K562 treated with DMSO at 1 percent for 12 hours (cell line): Measurements from ENCODE around the gene CRYAA. TPM values are rescaled to one million over a fixed set of nuclear protein-coding genes. Genes with fewer than 3 reads are reported as not detected.

ENCODE experiments used
- total RNA-seq: library from RNA; unstranded; fragments of 300-600 nt; gene quantifications from 2 replicates; pipeline ENCODE4 v1.2.3, GENCODE V29; 2022; ENCODE audit not compliant: insufficient read depth

CRYAA gene
- not detected in 2 replicates for total RNA-seq

DNA sequence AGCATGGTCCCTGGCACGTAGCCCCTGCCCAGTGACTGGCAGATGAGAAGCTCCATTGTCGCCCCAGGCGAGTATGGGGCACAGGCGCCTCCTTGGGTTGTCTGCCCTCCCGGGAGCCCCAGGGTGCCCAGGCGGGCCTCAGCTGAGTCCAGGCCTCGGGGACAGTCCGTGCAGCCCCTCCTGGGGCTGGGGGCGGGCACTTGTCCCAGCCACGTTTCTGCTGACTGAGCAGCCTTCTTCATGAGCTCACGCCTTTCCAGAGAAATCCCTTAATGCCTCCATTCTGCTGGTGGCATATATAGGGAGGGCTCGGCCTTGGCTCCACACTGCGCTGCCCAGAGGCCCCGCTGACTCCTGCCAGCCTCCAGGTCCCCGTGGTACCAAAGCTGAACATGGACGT, at the start of gene CRYAA:
Gene CRYAA (plus strand): TSS at position 301 of the 400 bp plus-strand sequence. CDS start 92 bp downstream, at position 393.

Other genes starting within 250 kb of the CRYAA start
- gene ERVH48-1, start 243.4 kb upstream of the CRYAA start, total RNA-seq, result 0.43 TPM in 1 of 2 replicates, not detected in the other
- 3.9 and 7.3 TPM in 2 replicates for gene PKNOX1, start 194.4 kb upstream of the CRYAA start, total RNA-seq
- gene CBS, start 93.2 kb upstream of the CRYAA start, total RNA-seq, result 185 and 242 TPM in 2 replicates
- 73.8 and 93.8 TPM in 2 replicates for gene U2AF1, start 61.4 kb upstream of the CRYAA start, total RNA-seq